Stimulated activated CD8-positive, alpha-beta memory T cell treated with anti-CD3 and anti-CD28 coated beads, Interleukin-15, amount 100 ng/mL, for 24 hours (primary cell): ENCODE results near the gene ENTPD6.

Source experiments
- DNase-seq: peaks from one replicate; pipeline ENCODE4 v3.0.0-alpha.2; 2020; ENCODE audit warnings: low read depth

Gene ENTPD6

GRCh38 chr20:25188218-25188617 lies 7.3 kb upstream of the ENTPD6 start:
- no peak for DNase-seq

DNA sequence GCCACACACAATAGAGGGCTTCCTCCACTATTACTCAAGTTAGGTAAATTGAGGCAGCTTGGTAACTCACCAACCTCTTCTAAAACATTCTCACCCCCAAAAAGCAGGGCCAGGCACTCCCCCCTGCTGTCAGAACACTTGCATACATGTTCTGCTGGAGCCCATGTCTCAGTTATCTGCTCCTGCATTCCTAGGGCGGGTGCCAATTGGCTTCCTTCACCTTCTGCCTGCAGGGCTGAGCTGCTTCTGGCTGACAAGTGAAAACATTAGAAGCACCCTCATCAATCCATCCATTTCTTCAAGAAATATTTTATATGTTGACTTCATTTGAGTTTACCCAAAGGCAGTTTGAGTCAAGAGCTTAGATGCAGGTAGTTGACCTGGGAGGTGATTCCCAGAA lies 4.5 kb upstream of the ENTPD6 start:
- no peak for DNase-seq

DNA sequence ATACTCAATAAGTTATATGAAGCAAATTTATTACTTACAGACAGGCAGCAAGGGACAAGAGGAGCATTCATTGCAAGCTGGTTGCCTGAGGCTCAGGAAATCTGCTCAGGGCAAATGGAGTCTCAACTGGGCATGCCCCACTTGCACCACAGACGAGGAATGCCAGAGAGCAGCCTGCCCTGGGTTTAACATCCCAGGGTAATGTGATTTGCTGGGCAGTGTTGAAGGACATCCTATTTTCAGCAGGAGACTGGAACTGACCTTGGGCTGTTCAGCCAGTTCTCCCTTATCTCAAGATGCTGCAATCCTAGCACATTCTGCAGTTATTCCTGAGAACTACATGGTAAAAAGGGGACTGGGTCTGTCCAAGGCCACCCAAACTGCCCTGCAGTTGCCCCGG lies 3.8 kb upstream of the ENTPD6 start:
- no peak for DNase-seq

GRCh38 chr20:25193843-25194242 lies 1.7 kb upstream of the ENTPD6 start:
- DNase-seq = no peak

GRCh38 chr20:25194333-25194972 lies 1.1 kb upstream of the ENTPD6 start:
- DNase-seq = no peak

GRCh38 chr20:25195962-25196785 lies 662 bp downstream of the ENTPD6 start:
- no peak for DNase-seq

DNA sequence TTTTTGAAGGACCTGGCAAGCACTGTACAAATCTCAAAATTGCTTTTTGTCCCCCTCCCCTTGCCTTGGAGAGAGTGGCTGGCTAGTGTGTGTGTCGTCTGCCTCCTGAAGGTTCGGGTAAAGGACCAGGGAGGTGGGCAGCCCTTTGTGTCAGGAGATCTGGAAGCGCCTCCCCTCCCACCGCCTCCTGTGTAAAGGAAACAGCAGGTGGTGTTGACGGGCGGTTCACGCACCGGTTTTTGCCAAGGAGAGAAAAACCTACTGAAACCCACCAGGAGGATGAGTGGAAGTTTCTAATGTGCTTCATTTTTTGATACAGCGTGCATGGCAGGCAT lies 1.2 kb downstream of the ENTPD6 start:
- DNase-seq = no peak

DNA sequence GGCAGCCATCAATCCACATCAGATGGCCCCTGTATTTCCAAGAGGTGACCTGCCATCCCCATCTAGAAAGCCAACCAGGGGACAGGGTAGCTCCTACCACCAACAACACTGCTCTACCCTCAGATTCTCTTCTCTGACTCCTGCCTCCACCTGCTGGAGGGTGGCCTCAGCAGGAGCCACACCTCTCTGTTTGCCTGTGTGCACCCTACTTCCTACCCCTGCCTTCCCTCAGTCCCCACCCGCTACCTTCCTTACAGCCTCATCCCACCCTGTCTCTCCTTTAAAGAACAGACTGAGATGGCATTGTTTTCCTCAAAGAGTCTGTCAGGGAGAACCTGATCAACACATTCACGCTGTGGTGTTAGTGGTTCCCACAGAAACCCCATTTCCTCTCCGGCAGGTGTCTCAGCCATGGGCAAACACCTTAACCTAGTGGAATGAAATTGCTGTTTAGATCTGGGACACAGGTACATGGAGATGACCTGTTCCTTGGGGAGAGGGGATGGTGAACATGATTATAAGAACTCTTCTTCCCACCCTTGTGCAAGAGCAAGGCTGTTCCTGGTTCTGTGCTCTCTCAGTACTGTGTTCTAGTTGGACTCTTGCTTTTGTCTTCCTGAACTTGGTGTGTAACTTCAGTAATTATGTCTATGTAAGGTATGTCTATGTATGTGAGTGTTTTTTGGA lies 1.8 kb downstream of the ENTPD6 start:
- no peak for DNase-seq

- DNase-seq = no peak
Observed at GRCh38 chr20:25197870-25198190, 2.3 kb downstream of the ENTPD6 start.

- DNase-seq = no peak
Observed at GRCh38 chr20:25198663-25199383, 3.3 kb downstream of the ENTPD6 start.

DNA sequence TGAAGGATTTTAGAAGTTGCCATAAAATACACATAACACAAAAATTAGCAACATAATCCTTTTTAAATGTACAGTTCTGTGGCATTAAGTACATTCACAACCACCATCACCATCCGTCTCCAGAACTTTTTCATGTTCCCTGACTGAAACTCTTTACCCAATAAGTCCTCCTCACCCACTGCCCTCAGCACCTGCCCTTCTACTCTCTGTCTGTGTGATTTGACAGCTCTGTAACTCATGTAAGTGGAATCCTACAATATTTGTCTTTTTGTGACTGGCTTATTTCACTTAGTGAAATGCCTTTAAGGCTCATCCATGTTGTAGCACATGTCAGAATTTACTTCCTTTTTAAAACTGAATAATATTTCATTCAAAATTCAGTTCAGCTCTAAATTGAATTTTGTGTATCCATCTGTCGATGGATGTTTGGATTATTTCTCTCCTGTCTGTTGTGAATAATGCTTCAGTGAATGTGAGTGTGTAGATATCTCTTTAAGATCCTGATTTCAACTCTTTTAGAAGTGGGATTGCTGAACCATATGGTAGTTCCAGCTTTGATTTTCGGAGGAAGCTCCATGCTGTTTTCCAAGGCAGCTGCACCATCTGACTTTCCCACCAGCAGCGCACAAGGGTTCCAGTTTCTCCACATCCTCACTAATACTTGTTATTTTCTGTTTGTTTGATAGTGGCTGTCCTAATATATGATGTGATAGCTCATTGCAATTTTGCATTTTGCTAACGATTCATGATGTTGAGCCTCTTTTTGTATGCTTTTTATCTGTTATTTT lies 4.2 kb downstream of the ENTPD6 start:
- DNase-seq = no peak

GRCh38 chr20:25203089-25203488 lies 7.6 kb downstream of the ENTPD6 start:
- no peak for DNase-seq

GRCh38 chr20:25203871-25204320 lies 8.4 kb downstream of the ENTPD6 start:
- no peak for DNase-seq

GRCh38 chr20:25204550-25205276 lies 9.2 kb downstream of the ENTPD6 start:
- no peak for DNase-seq

DNA sequence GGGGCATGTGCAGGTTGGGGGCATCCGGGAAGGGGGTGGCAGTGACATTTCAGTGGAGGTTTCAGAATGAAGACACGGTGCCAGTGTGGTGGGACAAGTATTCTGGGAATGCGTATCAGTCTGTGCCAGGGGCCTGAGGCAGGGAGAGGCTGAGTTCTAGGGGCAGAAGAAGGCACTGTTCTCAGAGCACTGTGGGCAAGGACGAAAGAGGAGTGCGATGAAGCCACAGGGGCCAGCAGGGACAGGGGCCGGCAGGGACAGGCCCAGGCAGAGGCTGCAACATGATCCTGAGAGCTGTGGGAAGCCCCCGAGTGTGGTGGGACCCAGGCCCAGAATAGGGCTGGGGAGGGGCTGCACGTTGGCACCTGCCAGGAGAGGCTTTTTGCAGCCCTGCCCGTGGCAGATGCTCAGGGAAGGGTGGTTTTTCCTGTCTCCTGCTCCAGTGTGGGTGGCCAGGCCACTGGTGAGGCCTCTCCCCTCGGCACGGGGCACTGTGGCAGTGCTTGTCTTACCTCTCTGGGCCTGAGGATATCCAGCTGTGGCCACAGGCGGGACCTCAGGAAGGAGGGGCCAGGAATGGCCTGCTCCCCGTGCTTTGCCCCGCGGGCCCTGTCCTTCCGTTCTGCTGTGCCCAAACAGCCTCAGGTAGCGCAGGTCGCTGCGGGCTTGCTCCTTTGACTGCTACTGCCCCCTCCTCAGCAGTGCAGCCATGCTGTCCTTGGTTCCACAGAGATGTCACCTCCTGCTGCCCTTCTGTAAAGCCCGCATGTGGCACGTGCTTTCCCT lies 10.0 kb downstream of the ENTPD6 start:
- DNase-seq = no peak

GRCh38 chr20:25206063-25206403 lies 10.5 kb downstream of the ENTPD6 start:
- no peak for DNase-seq

GRCh38 chr20:25206548-25206947 lies 11.0 kb downstream of the ENTPD6 start:
- DNase-seq = no peak

DNA sequence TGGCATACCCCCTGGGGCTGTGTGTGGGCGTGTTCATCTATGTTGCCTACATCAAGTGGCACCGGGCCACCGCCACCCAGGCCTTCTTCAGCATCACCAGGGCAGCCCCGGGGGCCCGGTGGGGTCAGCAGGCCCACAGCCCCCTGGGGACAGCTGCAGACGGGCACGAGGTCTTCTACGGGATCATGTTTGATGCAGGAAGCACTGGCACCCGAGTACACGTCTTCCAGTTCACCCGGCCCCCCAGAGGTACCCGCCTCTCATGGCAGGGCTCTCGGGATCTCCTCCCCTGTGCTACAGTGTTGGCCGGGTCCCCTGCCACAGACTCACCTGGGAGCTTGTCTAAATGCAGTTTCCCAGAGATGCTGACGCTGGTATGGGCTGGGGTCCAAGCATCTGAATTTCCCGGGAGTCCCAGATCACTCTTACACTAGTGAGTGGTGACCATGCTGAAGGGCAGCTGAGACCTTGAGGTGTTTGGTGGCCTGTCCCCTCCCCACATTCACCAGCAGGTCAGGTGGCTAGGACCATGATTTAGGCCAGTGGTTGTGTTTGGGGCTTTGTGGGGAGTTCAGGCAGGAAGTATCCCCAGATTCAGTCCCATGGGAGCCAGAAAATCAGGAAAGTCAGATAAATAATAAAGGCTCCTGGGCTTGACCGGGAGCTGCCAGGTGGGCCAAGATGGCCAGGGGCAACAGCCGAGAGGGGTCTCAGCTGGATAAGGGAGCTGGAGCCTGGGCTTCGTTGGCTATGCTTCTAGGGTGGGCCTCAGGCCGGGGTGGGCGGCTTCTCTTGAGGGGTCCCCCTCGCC lies 11.8 kb downstream of the ENTPD6 start:
- no peak for DNase-seq

DNA sequence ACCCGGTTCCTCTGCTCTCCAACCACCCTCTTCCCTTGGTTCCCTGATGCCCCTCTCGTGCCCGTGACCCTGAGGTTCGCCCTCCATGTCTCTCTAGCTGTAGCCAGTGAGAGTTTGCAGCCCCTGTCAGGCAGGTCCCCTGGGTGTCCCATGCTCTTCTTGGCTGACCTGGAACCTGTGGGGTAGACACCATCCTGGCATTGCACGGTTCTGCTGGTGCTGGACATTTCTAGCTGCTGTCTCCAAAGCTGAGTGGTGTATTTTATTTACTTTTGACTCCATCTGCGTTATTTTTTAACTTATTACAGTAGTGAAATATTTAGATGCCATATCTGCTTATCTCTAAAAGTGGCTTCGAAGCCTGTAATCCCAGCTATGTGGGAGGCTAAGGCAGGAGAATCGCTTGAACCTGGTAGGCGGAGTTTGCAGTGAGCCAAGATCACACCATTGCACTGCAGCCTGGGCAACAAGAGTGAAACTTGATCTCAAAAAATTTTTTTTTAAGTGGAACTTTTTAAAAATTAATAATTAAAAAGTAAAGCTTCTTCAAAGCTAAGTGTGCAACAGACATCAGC lies 12.5 kb downstream of the ENTPD6 start:
- DNase-seq = no peak
